Fibroblast of skin of back (primary cell): ENCODE data around the gene VCAN.

Source experiments
- DNase-seq: peaks from one replicate; pipeline ENCODE4 v3.0.0-alpha.2; 2013

The VCAN gene

GRCh38 chr5:83570916-83571315, 99.4 kb downstream of the VCAN start:
- peak; percentile 90 for DNase-seq

DNA sequence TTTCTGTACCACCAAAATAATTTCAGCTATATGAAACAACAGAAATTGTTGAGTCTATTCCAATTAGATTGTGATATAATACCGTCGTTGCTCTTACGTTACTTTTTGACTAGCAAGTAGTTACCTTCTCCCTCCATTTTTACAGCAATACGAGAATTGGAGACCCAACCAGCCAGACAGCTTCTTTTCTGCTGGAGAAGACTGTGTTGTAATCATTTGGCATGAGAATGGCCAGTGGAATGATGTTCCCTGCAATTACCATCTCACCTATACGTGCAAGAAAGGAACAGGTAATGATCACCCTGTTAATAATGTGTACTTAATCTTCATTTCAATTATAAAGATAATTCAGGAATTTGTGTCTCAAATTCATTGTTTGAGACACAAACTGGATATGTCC, 100.7 kb downstream of the VCAN start:
- DNase-seq, result no peak

GRCh38 chr5:83576341-83576740, 104.8 kb downstream of the VCAN start:
- DNase-seq, result no peak

GRCh38 chr5:83577036-83577636, 105.6 kb downstream of the VCAN start:
- peak; percentile 63 for DNase-seq

GRCh38 chr5:83583859-83584258, 112.3 kb downstream of the VCAN start:
- DNase-seq, result peak; percentile 40

DNA sequence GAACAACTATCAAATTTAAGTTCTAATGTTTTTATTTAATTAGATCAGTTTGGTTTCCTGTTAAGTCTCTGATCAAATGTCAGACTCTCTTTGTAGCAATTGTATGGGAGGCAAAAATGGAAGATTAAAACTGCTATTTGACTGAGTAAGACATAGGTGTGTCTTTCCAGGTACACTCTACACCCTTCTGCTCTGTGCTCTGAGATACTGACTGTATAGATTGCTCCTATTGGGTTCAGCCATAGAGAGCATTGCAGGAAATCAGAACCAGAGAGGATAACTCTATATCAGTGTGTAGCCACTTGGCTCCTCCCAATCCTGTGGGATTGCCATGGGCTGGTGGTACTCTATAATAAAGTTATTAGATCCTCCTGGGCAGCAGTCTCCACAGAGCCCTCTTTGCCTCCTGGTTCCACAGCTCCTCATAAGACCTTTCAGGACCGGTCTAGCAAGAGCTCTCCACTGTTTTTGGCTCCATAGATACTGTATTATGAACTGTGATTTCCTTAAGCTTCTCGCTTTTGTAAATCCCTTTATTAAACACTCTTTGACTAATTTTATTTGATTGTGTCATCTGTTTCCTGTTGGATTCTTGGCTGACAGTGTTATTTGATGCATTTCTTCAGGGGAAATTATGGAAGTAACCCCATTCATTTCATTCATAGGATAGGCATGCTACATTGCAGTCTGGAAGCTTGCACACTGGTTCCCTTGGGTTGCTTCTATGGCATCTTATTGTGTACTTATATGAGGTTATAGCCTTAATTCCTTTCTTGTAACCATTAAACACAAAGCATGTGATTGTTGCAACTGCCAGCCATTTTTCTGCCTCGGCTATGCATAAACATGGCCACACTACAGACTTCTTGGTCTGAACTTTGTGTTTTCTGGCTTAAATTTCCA, 115.6 kb downstream of the VCAN start:
- peak; percentile 50 for DNase-seq

GRCh38 chr5:83589786-83590185, 118.2 kb downstream of the VCAN start:
- DNase-seq, result no peak

- DNase-seq, result no peak
Observed at GRCh38 chr5:83590966-83591365, 119.4 kb downstream of the VCAN start.

DNA sequence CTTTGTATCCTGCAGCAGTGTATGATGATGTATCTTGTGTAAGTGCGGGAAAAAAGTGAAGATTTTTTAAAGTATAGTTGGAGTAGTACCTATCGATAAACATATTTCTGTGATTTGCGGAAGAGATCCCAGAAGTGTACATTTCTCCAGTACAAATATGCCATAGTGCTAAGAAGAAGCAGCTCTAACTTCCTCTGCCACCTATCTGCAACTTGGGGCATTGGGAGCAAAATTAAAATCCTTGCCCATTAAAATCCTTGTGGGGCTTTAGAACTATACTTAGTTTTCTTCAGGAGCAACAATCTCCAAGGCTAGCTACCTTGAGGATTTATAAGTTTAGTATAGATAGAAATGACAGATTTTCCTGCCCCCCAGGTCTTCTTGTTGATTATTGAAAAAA, 123.7 kb downstream of the VCAN start:
- no peak for DNase-seq

DNA sequence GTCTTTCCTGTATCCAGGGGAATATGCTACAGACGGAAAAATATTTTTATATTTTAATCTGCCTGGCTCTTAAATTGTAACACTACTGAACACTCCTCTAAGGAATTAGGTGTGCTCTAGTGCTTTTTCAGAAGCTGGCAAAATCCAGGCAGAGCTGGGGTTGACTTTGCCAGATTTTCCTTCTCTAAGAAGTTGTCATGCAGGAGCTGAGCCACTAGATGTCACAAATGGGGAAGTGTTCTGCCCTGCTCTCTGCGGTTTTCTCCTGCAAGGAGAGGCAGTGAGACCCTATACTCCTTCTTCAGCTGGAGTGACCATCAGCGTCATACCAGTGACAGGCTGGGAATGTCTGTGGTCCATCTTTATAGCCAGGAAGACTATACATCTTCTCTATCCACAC, 136.6 kb downstream of the VCAN start:
- DNase-seq, result peak; percentile 60

- no peak for DNase-seq
Observed at GRCh38 chr5:83614841-83615240, 143.3 kb downstream of the VCAN start.

GRCh38 chr5:83628360-83628759, 156.8 kb downstream of the VCAN start:
- DNase-seq, result peak; percentile 6
